ENCODE measurements around the gene CNTNAP2.

- no peak for TF ChIP-seq CTCF (IDR thresholded peaks at IDR 0.05; ENCODE audit: borderline replicate concordance, extremely low read depth, low read length, poor library complexity, severe bottlenecking)
- no peak for TF ChIP-seq EZH2 (IDR thresholded peaks at IDR 0.05; ENCODE audit: borderline replicate concordance, low read depth, low read length, severe bottlenecking)
Observed at GRCh38 chr7:147885869-147886268, 1769.3 kb downstream of the CNTNAP2 start.
